ENCODE measurements around the gene TRAP1.
"Not testable (repeated sequence)": the region's sequence is repeated elsewhere in the genome, so short reads cannot be mapped to it uniquely, and the experiment has no call there.

The TRAP1 gene

DNA sequence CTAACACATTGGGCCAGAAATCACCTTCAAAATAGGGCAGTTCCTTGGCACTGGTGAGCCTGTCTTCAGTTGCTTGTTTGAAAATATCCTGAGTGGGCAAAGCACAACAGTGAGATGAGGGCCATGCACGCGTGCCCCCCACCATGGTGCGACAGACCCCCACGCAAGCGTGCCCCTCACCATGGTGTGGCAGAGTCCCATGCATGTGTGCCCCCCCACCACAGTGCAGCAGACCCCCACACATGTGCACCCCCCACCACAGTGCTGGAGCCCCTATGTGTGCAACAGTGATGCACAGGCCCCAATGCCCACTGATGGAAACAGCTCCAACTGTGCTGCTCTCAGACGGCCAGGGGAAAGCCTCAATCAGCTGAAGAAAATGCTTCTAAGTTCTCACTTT is 18.8 kb upstream of the TRAP1 start:
- DNase-seq (ENCODE audit: low read depth in 3 of 3): no peak

DNA sequence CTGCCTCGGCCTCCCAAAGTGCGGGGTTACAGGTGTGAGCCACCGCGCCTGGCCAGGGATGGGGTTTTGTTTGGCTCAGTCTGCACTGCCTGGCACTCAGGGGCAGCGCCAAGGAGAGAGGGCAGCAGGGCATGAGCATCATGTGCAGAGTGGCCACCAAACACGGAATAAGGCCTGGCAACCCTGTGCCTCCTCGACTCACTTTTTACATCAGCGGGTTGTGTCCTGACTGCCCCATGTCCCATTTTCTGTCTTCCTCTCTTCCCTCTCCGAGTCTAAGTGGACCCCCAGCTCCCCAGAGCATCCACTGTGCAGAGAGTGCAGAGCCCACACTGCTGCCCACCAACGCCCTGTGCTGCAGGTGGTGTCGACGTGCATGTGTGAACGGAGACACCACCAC is 18.2 kb upstream of the TRAP1 start:
- no peak for DNase-seq (ENCODE audit: low read depth in 3 of 3)

- DNase-seq (ENCODE audit: low read depth in 3 of 3): no peak
These were observed 17.5 kb upstream of the TRAP1 start for GRCh38 chr16:3734758-3735221.

DNA sequence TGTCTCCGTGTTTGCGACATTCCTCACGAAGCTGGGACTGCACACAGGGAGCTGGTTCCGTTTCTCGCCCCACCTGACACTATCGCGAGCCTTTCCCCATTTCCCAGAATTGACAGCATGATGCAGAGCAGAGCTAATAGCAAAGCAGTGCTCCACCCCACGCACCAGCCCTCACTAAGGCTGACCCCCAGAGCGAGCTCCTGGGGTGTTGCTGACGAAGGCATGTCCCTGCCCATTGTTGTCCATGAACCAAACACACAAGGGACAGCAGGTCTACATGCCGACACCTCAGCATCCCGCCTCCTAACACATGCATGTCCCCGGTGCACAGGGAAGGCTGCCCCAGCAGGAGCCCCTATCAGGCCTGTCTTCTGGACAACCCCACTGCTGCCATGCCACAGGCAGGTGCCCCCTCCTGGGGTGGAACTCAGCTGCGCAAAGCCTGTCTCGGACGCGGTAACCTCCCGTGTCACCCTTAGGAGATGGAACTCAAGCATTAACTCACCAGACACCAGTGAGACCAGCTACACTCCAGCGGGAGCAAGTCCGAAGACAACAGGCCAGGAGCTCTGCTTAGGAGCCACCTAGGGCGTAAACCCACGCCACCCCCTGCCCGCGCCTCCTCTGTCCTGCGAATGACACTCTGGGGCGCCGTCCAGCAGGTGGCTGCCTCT is 16.9 kb upstream of the TRAP1 start:
- no peak for DNase-seq (ENCODE audit: low read depth in 3 of 3)

GRCh38 chr16:3732171-3732570 is 14.8 kb upstream of the TRAP1 start:
- DNase-seq (ENCODE audit: low read depth in 3 of 3): no peak

DNA sequence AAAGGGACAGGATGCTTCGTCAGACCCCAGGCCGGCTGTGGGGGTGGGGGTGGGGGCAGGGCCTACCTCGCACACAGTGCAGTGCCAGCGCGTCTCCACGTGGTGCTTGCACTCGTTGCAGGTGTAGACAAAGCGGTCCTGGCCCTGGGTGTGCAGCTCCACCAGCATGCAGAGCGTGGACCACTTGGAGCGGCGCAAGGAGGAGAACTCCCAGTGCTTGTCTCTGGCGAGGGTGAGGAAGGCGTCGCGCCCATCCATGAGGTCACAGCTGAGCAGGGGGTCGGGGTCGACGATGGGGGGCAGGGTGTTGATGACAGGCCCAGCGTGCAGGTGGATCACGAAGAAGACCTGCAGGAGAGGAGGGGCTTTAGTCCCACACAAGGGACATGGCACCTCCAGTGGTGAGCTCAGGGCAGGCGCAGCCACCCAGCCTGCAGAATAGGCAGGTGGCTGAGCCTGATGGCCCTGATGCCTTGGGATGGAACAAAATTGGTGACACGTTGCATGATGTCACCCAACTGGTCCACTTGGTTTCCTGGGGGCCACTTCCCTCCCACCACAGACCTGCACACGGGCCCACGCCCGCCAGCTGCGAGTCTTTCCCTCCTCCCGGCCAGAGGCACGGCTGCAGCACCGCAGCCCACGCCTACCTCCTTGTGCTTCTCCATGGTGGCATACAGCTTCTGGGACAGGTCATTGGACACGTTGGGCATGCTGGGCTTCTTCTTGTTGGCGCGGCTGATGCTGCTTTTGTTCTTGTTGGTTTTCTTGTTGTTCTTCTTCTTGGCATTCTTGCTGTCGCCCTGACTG is 14.0 kb upstream of the TRAP1 start:
- no peak for DNase-seq (ENCODE audit: low read depth in 3 of 3)

DNA sequence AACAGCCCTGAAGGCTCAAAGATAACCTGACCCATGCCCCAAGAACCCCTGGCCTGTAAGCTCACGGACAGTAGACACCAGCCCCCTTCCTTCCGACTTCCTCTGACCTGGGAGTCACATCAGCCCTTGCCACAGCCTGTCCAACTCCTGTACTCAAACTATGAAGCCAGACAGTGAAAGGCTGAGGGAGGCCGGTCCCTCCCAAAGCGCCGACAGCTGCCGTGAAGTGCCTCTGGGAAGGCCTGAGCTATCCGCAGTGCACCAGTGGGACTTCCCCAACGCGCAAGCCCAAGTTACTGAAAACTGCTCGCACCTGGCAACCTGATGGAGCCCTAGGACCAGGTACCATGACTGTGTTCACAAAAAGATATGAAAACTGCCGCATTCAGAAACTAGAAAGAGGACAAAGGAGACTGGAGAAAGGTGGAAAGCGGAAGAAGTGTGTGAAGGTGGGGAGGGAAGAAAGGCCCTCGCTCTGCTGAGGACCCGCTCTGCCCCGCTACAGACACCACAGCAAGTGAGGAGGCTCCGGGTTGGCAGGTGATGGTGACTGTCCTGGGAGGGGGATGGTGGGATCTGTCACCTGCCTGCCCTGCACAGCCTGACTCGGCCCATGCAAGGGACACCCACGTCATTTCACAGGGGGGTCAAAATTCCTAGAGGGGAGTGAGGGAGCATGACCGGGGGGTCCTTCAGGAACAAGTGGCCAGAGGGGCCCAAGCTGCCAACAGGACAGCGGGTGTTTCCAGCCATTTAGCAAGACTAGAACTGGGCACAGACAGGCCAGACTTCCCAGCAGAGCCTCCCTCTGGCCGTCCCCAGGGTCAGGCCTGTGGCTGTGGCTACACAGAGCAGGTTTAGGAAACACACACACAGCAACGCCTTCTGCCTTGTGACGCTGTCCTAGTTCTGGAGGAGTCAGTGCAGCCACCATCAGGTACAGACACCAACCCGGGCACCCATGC is 13.1 kb upstream of the TRAP1 start:
- DNase-seq (ENCODE audit: low read depth in 3 of 3): no peak

DNA sequence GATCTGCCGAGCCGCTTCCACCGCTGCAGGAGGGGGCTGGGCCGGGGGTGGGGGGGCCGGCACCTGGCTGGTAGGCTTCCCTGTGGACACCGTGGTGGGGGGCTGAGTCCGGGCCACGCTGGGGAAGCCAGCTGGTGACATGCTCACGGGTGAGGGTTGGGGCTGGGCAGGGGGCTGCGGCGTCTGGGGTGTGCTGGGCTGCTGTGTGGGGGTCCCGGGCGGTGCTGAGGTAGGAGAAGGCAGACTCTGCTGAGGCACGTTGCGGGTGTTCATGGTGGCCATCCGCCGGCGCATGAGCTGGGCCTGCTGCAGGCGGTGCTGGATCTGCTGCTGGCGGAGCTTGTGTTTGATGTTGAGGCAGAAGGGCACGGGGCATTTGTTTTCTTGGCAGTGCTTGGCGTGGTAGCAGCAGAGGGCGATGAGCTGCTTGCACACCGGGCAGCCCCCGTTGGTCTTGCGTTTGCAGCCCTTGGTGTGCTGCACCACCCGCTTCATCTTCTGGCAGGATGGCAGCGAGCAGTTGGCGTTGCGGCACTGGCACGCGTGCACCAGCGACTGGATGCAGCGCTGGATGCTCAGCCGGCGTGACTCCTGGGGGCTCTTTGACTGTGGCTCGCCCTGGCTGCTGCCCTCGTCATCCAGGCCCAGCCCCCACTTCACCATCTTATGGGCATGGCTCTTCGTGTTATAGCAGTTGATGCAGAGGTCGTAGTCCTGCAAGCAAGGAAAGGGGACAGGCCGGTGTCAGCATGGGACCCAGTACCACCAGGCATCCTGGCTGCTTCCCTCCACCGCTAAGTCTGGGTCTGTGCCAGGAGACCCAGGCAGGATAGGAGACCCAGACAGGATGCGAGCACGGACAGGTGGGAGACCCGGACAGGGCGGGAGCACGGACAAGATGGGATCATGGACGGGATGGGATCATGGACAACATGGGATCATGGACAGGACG is 12.1 kb upstream of the TRAP1 start:
- no peak for DNase-seq (ENCODE audit: low read depth in 3 of 3)

DNA sequence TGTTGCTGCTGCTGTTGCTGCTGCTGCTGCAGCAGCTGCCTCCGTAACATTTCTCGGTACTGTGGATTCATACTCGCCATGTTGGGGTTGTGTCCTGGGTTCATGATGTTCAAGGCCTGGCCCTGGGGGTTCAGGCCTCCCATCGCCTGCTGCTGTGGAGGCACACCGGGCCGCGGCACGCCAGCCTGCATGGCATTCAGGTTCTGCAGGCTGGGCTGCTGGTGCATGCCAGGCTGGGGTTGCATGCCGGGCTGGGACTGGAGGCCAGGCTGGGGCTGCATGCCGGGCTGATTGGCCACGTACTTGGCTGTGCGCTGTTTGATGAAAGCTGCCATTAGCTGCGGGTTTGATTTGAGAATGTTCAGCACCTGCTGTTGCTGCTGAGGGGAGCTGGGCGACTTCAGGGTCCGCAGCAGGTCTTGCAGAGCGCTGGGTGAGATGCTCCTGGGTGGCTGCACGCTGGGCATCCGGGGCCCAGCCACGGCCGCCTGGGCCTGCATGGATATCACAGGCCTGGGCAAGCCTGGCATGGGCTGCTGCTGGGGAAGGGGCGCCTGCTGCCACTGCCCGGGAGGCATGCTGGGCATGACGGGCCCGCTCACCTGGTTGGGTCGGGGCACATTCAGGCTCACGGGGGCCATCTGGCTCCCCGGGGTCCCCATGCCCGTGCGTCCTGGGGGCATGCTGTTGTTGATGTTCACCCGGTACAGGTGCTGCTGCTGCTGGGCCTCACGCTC is 11.3 kb upstream of the TRAP1 start:
- DNase-seq (ENCODE audit: low read depth in 3 of 3): no peak

- no peak for DNase-seq (ENCODE audit: low read depth in 3 of 3)
These were observed 10.6 kb upstream of the TRAP1 start for GRCh38 chr16:3727806-3728381.

DNA sequence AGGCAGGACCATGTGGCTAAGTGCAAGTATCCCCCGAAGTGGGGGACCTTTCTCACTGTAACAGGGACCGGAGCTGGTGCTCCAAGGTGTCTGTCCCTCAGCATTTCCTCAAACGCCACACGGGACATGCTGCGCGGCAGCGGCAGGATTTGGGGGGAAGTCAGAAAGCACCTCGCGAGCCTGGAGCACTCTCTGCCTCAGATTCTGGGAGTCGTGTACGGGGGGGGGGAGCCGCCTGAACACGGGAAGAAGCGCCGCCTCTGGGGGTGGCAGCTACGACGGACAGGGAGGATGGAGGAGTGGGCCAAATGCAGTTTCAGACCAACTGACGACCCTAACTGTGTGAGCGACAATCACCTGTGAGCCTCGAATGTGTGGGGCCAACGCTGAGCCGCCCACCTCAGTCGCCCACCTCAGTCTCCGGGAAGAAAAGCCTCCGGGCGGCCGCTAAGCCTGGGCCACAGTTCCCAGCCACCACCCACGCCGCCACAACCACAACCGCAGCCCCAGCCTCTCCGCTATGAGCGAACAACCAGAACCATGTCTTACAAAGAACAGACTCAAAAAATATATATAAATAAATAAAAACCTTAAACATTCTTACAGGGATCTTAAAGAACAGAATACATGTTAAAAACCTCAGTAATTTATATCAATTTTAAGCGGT is 8.8 kb upstream of the TRAP1 start:
- DNase-seq (ENCODE audit: low read depth in 3 of 3): no peak

GRCh38 chr16:3725276-3725675 is 8.0 kb upstream of the TRAP1 start:
- DNase-seq (ENCODE audit: low read depth in 3 of 3): no peak

DNA sequence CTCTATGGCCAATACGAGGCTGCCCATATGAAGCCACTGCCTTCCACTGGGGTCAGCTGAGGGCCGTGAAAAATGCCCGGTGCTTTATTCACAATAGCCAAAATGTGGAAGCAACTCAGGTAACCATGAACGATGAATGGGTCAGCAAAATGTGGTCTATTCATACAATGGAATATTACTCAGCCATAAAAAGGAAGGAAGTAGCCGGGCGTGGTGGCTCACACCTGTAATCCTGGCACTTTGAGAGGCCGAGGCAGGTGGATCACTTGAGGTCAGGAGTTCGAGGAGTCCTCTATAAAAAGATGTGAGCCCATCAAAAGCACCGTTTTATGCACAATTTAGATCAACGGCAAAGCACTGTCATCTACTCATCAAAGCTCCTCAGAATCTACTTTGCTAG is 5.2 kb upstream of the TRAP1 start:
- no peak for DNase-seq (ENCODE audit: low read depth in 3 of 3)

GRCh38 chr16:3720418-3720817 is 3.1 kb upstream of the TRAP1 start:
- DNase-seq (ENCODE audit: low read depth in 3 of 3): no peak

GRCh38 chr16:3718628-3719027 is 1.3 kb upstream of the TRAP1 start:
- no peak for DNase-seq (ENCODE audit: low read depth in 3 of 3)

DNA sequence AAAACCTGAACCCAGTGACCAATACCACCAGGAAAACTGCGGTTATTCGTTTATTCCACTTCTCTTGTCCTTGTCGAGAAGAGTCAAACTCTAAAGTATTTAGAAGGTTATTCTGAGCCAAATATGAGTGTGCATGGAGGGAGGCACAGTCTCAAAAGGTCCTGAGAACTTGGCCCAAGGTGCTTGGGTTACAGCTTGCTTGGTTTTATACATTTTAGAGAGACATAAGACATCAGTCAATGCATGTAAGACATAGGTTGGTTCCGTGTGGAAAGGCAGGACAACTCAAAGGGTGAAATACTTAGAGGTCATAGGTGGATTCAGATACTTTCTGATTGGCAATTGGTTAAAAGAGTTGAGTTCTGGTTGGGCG is 681 bp upstream of the TRAP1 start:
- DNase-seq (ENCODE audit: low read depth in 3 of 3): no peak

DNA sequence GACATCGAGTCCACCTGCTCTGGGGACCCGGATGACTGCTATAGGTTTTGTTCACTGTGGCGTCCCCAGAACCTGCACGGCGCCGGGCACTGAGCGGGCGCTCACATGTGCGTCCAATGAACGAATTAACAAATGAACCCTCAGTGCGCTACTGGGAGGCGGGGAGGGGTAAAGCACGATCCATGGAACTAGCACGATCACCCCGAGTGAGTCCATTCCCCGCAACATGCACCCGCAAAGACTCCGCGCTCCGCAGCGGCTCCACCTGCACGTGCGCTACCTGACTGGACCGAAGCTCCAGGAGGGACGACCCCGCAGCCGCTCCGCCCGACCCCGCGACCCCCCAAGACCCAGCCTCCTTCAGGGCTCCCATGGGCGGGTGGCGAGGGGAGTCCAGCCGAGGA is 491 bp downstream of the TRAP1 start:
- DNase-seq (ENCODE audit: low read depth in 3 of 3): peak; percentile 7 to 35 (median 8)

- DNase-seq (ENCODE audit: low read depth in 3 of 3): no peak
These were observed 1.9 kb downstream of the TRAP1 start for GRCh38 chr16:3715430-3715829.

- DNase-seq (ENCODE audit: low read depth in 3 of 3): not testable (repeated sequence)
These were observed 2.9 kb downstream of the TRAP1 start for GRCh38 chr16:3714378-3714777.
